ENCODE data around the gene LGALS3BP. TPM values are rescaled to one million over a fixed set of nuclear protein-coding genes. Genes with fewer than 3 reads are reported as not detected.

Gene LGALS3BP
- total and polyA plus RNA-seq, 2 donors (not counting 1 experiment from before 2014, with no cell fraction given), result 1.8 to 7.5 TPM

GRCh38 chr17:78995022-78995760, 15.5 kb upstream of the LGALS3BP start:
- Mint-ChIP-seq H3K27me3 (no peaks in the 10 kb centered on the region), H3K4me1 (peaks cover 3% of the 10 kb centered on the region), H3K27ac (no peak overlapping the region), H3K4me3 (no peak overlapping the region), H3K9me3 (ENCODE audit: insufficient read depth) (no peaks in the 10 kb centered on the region)
- peaks cover 0 to 69% of the 10 kb centered on the region in 2 experiments for H3K36me3 ChIP-seq (replicated peaks in 1 of 2; ENCODE audit: control extremely low read depth in 1 of 2, control insufficient read depth in 1 of 2, extremely low read depth in 1 of 2, insufficient read depth in 2 of 2, low read length in 1 of 2)
- H4K20me1 ChIP-seq (ENCODE audit: control insufficient read depth, insufficient read depth, low read length, poor library complexity, severe bottlenecking), result peaks cover 64% of the 10 kb centered on the region
- DNase-seq (no peak), ATAC-seq (ENCODE audit: low read depth) (no peak)
- H3K9me3 ChIP-seq (ENCODE audit: control extremely low read depth in 1 of 3, control insufficient read depth in 2 of 3, insufficient read depth in 1 of 3, low read length in 2 of 3), result no peaks in the 10 kb centered on the region
- H3K79me2 ChIP-seq (ENCODE audit: control insufficient read depth, insufficient read depth, low read length), result peaks cover 13% of the 10 kb centered on the region
- 97% methylated on average over 34 of the region's 34 CpGs for WGBS (ENCODE audit: insufficient coverage)
- TF ChIP-seq, protein P1, sequence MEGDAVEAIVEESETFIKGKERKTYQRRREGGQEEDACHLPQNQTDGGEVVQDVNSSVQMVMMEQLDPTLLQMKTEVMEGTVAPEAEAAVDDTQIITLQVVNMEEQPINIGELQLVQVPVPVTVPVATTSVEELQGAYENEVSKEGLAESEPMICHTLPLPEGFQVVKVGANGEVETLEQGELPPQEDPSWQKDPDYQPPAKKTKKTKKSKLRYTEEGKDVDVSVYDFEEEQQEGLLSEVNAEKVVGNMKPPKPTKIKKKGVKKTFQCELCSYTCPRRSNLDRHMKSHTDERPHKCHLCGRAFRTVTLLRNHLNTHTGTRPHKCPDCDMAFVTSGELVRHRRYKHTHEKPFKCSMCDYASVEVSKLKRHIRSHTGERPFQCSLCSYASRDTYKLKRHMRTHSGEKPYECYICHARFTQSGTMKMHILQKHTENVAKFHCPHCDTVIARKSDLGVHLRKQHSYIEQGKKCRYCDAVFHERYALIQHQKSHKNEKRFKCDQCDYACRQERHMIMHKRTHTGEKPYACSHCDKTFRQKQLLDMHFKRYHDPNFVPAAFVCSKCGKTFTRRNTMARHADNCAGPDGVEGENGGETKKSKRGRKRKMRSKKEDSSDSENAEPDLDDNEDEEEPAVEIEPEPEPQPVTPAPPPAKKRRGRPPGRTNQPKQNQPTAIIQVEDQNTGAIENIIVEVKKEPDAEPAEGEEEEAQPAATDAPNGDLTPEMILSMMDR (IDR thresholded peaks at IDR 0.05), result no peak
- no peak overlapping the region for H3K9ac ChIP-seq (ENCODE audit: low read length)
- intact Hi-C loops (cut with micrococcal nuclease), result loop anchor here (10.0 kb wide), 1 partner anchor 50 kb away; no protein-coding TSS in a partner anchor
- no peaks in the 10 kb centered on the region for H3K27me3 ChIP-seq (replicated peaks in 1 of 4; ENCODE audit: control extremely low read depth in 1 of 4, control insufficient read depth in 3 of 4, insufficient read depth in 4 of 4, low read length in 3 of 4)
- ChIA-PET CTCF (interaction anchor here (0.6 to 1.3 kb wide), 3 partner anchors 18 to 30 kb away, joined by 3 to 4 read pairs (median 3); no protein-coding TSS in a partner anchor), POLR2A (no interaction called here)
- no peak overlapping the region for H3K4me2 ChIP-seq (replicated peaks; ENCODE audit: low read depth, low read length, poor library complexity, severe bottlenecking)
- no peaks in the 10 kb centered on the region for H3K4me1 ChIP-seq (ENCODE audit: control insufficient read depth in 2 of 2, insufficient read depth in 2 of 2, low read length in 2 of 2)
- H2AFZ ChIP-seq (ENCODE audit: insufficient read depth, low read depth, low read length, poor library complexity, severe bottlenecking), result no peak overlapping the region
- H3K4me3 ChIP-seq (ENCODE audit: control extremely low read depth in 1 of 5, extremely low read depth in 1 of 5, insufficient read depth in 1 of 5, low read depth in 2 of 5, low read length in 4 of 5), result no peak overlapping the region
- no peak overlapping the region for H3K27ac ChIP-seq (ENCODE audit: low read length in 2 of 2)

DNA sequence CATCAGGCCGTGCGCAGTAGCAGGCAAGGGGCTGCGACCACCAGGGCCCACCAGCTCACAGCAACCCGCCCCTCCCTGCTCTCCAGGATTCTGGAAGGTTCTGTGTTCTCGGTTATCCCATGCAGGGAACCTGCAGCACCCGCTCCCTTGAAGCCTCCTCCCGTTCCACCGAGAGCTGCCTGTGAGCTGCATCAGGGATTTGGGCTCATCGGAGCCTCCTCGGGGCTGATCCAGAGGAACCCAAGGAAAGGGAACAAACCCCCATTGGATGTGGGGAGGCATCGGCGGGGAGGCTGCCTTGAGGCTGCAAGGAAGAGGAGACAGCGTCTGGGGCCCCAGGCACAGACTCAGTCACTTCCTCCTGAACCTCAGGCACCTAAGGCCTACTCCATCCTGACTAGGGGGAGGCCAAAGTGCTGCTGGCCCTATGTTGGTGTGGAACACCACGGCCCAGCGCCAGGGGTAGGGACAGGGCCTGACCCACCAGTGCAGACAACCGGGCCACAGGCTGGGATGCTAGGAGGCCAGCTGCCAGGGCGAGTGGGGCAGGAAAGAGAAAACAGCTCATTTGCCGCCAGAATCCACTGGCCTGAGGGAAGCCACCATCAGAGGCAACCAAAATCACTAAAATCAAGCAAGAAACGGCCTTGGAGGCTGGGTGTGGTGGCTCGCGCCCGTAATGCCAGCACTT, 14.4 kb upstream of the LGALS3BP start:
- no peaks in the 10 kb centered on the region for H3K9me3 Mint-ChIP-seq (ENCODE audit: insufficient read depth)
- peaks cover 55% of the 10 kb centered on the region for H4K20me1 ChIP-seq (ENCODE audit: control insufficient read depth, insufficient read depth, low read length, poor library complexity, severe bottlenecking)
- TF ChIP-seq EZH2 (IDR thresholded peaks at IDR 0.05; ENCODE audit: borderline replicate concordance, insufficient read depth, low read depth, low read length, poor library complexity, severe bottlenecking), result no peak
- TF ChIP-seq, protein P1 (IDR thresholded peaks at IDR 0.05), result no peak
- H3K4me2 ChIP-seq (replicated peaks; ENCODE audit: low read depth, low read length, poor library complexity, severe bottlenecking), result no peak overlapping the region
- no peaks in the 10 kb centered on the region for H3K27me3 Mint-ChIP-seq
- no peak overlapping the region for H3K27ac Mint-ChIP-seq
- CTCF ChIA-PET, result interaction anchor here (1.0 to 1.5 kb wide), 5 partner anchors 9 to 32 kb away, joined by 3 to 5 read pairs (median 3); no protein-coding TSS in a partner anchor
- H3K36me3 ChIP-seq (replicated peaks in 1 of 2; ENCODE audit: control extremely low read depth in 1 of 2, control insufficient read depth in 1 of 2, extremely low read depth in 1 of 2, insufficient read depth in 2 of 2, low read length in 1 of 2), result peaks cover 0 to 67% of the 10 kb centered on the region in 2 experiments
- intact Hi-C loops (cut with micrococcal nuclease), result loop anchor here (10.0 kb wide), 1 partner anchor 51 kb away; no protein-coding TSS in a partner anchor
- peaks cover 7% of the 10 kb centered on the region for H3K79me2 ChIP-seq (ENCODE audit: control insufficient read depth, insufficient read depth, low read length)
- H3K9me3 ChIP-seq (ENCODE audit: control extremely low read depth in 1 of 3, control insufficient read depth in 2 of 3, insufficient read depth in 1 of 3, low read length in 2 of 3), result no peaks in the 10 kb centered on the region
- H3K4me3 Mint-ChIP-seq, result no peak overlapping the region
- H3K27ac ChIP-seq (ENCODE audit: low read length in 2 of 2), result no peak overlapping the region
- H2AFZ ChIP-seq (ENCODE audit: insufficient read depth, low read depth, low read length, poor library complexity, severe bottlenecking), result no peak overlapping the region
- WGBS (ENCODE audit: insufficient coverage), result 97% methylated on average over 22 of the region's 22 CpGs
- no peak overlapping the region for H3K9ac ChIP-seq (ENCODE audit: low read length)
- no peaks in the 10 kb centered on the region for H3K4me1 ChIP-seq (ENCODE audit: control insufficient read depth in 2 of 2, insufficient read depth in 2 of 2, low read length in 2 of 2)
- H3K4me3 ChIP-seq (ENCODE audit: control extremely low read depth in 1 of 5, extremely low read depth in 1 of 5, insufficient read depth in 1 of 5, low read depth in 2 of 5, low read length in 4 of 5), result no peak overlapping the region
- ATAC-seq (ENCODE audit: low read depth), result no peak
- DNase-seq, result no peak
- POLR2A ChIA-PET, result no interaction called here
- peaks cover 3% of the 10 kb centered on the region for H3K4me1 Mint-ChIP-seq
- H3K27me3 ChIP-seq (replicated peaks in 1 of 4; ENCODE audit: control extremely low read depth in 1 of 4, control insufficient read depth in 3 of 4, insufficient read depth in 4 of 4, low read length in 3 of 4), result no peaks in the 10 kb centered on the region
